SK-N-SH treated with all-trans-retinoic acid at 6 μM for 48 hours (cell line): ENCODE measurements around the gene TGDS.

Source experiments
- ATAC-seq: fragments of 200-7000 bp; cut with Tn5 transposase; 3 replicates; pipeline ENCODE4 v1.9.1; 2020; ENCODE audit warnings: mild to moderate bottlenecking, moderate library complexity
- CSDC2 ChIP-seq: fragments of 250-450 bp; sonication (Bioruptor Pico); IDR thresholded peaks from 2 replicates; pipeline ENCODE4 v1.5.0; 2020; ENCODE audit warnings: mild to moderate bottlenecking, moderate library complexity
- CSRNP3 ChIP-seq: fragments of 250-450 bp; sonication (Bioruptor Pico); IDR thresholded peaks from 2 replicates; pipeline ENCODE4 v1.5.1; 2021; ENCODE audit warnings: mild to moderate bottlenecking, moderate library complexity
- GLIS3 ChIP-seq: fragments of 250-450 bp; sonication (Bioruptor Pico); IDR thresholded peaks from 2 replicates; pipeline ENCODE4 v1.5.0; 2020; ENCODE audit warnings: mild to moderate bottlenecking, moderate library complexity
- ISL1 ChIP-seq: fragments of 250-450 bp; sonication (Bioruptor Pico); IDR thresholded peaks from 2 replicates; pipeline ENCODE4 v2.1.2; 2022; ENCODE audit warnings: mild to moderate bottlenecking, moderate library complexity
- OSR1 ChIP-seq: fragments of 250-450 bp; sonication (Bioruptor Pico); IDR thresholded peaks from 2 replicates; pipeline ENCODE4 v1.8.0; 2022; ENCODE audit warnings: moderate library complexity, mild to moderate bottlenecking, inconsistent platforms
- PATZ1 ChIP-seq: fragments of 250-450 bp; sonication (Bioruptor Pico); IDR thresholded peaks from 2 replicates; pipeline ENCODE4 v1.8.0; 2020; ENCODE audit warnings: mild to moderate bottlenecking, moderate library complexity, borderline replicate concordance
- PPARA ChIP-seq: fragments of 250-450 bp; sonication (Bioruptor Pico); IDR thresholded peaks from 2 replicates; pipeline ENCODE4 v1.5.0; 2020; ENCODE audit warnings: mild to moderate bottlenecking, borderline replicate concordance
- SNAI2 ChIP-seq: fragments of 250-450 bp; sonication (Bioruptor Pico); IDR thresholded peaks from 2 replicates; pipeline ENCODE4 v1.5.0; 2020; ENCODE audit warnings: mild to moderate bottlenecking, moderate library complexity
- TCF4 ChIP-seq: fragments of 250-450 bp; sonication (Bioruptor Pico); IDR thresholded peaks from 2 replicates; pipeline ENCODE4 v1.8.0; 2021; ENCODE audit warnings: mild to moderate bottlenecking, moderate library complexity, borderline replicate concordance
- TOX ChIP-seq: fragments of 250-450 bp; sonication (Bioruptor Pico); IDR thresholded peaks from 2 replicates; pipeline ENCODE4 v1.8.0; 2021; ENCODE audit warnings: mild to moderate bottlenecking, moderate library complexity, borderline replicate concordance
- ZC3H10 ChIP-seq: fragments of 250-450 bp; sonication (Bioruptor Pico); IDR thresholded peaks from 2 replicates; pipeline ENCODE4 v1.5.1; 2021; ENCODE audit warnings: mild to moderate bottlenecking, moderate library complexity
- ZFP3 ChIP-seq: fragments of 250-450 bp; sonication (Bioruptor Pico); IDR thresholded peaks from 2 replicates; pipeline ENCODE4 v1.5.0; 2020; ENCODE audit warnings: mild to moderate bottlenecking, moderate library complexity
- ZNF565 ChIP-seq: fragments of 450-650 bp; formaldehyde crosslinking; conservative IDR thresholded peaks from 2 replicates; pipeline ENCODE4 v1.5.0; 2020; ENCODE audit warnings: low read depth, mild to moderate bottlenecking, moderate library complexity
- TF ChIP-seq, protein P1 (sequence below): fragments of 250-450 bp; sonication (Bioruptor Pico); IDR thresholded peaks from 2 replicates; pipeline ENCODE4 v1.8.0; 2021; ENCODE audit warnings: low read depth, mild to moderate bottlenecking, moderate library complexity, borderline replicate concordance

The TGDS gene

GRCh38 chr13:94579063-94579462 is 16.9 kb downstream of the TGDS start:
- TF ChIP-seq TCF4 (CRISPR knock-in tag) (no peak), TOX (CRISPR knock-in tag) (no peak), PATZ1 (no peak)
- TF ChIP-seq, protein P1, sequence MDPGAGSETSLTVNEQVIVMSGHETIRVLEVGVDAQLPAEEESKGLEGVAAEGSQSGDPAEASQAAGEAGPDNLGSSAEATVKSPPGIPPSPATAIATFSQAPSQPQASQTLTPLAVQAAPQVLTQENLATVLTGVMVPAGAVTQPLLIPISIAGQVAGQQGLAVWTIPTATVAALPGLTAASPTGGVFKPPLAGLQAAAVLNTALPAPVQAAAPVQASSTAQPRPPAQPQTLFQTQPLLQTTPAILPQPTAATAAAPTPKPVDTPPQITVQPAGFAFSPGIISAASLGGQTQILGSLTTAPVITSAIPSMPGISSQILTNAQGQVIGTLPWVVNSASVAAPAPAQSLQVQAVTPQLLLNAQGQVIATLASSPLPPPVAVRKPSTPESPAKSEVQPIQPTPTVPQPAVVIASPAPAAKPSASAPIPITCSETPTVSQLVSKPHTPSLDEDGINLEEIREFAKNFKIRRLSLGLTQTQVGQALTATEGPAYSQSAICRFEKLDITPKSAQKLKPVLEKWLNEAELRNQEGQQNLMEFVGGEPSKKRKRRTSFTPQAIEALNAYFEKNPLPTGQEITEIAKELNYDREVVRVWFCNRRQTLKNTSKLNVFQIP (CRISPR knock-in tag): no peak
- no peak for ATAC-seq

DNA sequence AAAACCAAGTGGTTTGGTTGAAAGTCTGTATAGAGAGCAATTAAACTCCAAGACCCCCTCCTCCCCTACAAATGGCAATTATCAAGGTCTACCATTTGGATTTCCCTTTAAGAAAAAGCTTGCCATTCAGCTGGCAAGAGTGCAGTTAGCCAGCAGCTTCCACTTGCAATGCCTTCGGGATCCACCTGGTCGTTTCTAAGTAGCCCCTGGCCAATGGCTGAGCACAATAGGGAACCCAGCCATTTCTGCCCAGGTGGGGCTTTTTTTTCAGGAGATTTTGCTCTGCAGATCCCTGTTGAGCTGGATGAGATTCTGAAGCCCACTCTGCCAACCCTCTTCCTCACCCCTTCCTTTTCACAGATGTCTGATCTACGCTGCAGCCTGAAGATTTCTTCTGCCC is 26.3 kb downstream of the TGDS start:
- TF ChIP-seq GLIS3 (no peak), SNAI2 (no peak), PPARA (CRISPR knock-in tag) (no peak), TOX (CRISPR knock-in tag) (no peak), PATZ1 (no peak), ZC3H10 (no peak), ZNF565 (no peak), CSRNP3 (CRISPR knock-in tag) (no peak)
- TF ChIP-seq, protein P1 (CRISPR knock-in tag): no peak
- ATAC-seq: no peak

GRCh38 chr13:94568443-94568842 is 27.5 kb downstream of the TGDS start:
- TF ChIP-seq CSDC2 (CRISPR knock-in tag): no peak
- TF ChIP-seq ISL1 (CRISPR knock-in tag): no peak
- no peak for TF ChIP-seq ZFP3 (CRISPR knock-in tag)
- TF ChIP-seq ZC3H10: no peak
- no peak for TF ChIP-seq OSR1
- TF ChIP-seq, protein P1 (CRISPR knock-in tag): no peak
- TF ChIP-seq SNAI2: no peak
- no peak for TF ChIP-seq PPARA (CRISPR knock-in tag)
- no peak for TF ChIP-seq CSRNP3 (CRISPR knock-in tag)
- no peak for ATAC-seq

DNA sequence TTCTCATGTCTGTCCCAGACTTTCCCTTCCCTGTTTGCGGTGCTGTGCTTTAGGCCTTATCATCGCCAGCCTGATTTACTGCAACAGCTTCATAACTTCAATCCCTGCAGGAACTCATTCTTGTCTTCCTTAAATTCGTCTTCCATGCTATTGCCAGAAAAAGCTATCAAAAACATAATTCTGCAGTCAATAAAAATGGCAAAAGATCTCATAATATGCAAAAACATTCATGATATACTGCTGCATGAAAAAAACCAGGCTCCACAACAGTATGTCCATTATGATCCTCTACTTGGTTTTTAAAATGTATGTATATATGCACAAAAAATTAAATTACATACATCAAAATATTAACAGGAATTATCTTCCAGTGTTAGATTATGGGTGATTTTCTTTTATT is 28.4 kb downstream of the TGDS start:
- no peak for ATAC-seq
- no peak for TF ChIP-seq SNAI2
- TF ChIP-seq ZC3H10: no peak
